ENCODE results near the gene ZNF366. TPM values are rescaled to one million over a fixed set of nuclear protein-coding genes. Genes with fewer than 3 reads are reported as not detected.

Gene ZNF366
- total RNA-seq, 1 experiment from 2014 or later, result not detected

GRCh38 chr5:72427016-72427415 is 80.2 kb downstream of the ZNF366 start:
- Histone ChIP-seq H4K20me1 (ENCODE audit: insufficient read depth) (no peaks in the 10 kb centered on the region), H3K4me2 (ENCODE audit: low read length) (no peak overlapping the region), H3K79me2 (ENCODE audit: insufficient read depth, low read length) (no peaks in the 10 kb centered on the region), H3K9ac (ENCODE audit: low read length) (no peak overlapping the region), H3K9me2 (ENCODE audit: insufficient read depth) (no peaks in the 10 kb centered on the region), H3K4me3 (replicated peaks in 1 of 2; ENCODE audit: low read depth in 1 of 2, low read length in 2 of 2) (no peak overlapping the region), H3K4me1 (ENCODE audit: control insufficient read depth in 1 of 2, insufficient read depth in 2 of 2, low read length in 2 of 2) (no peaks in the 10 kb centered on the region), H3K36me3 (ENCODE audit: control insufficient read depth in 1 of 2, insufficient read depth in 2 of 2, low read length in 2 of 2) (no peaks in the 10 kb centered on the region), H2AFZ (ENCODE audit: low read depth, low read length, poor library complexity, severe bottlenecking) (no peak overlapping the region), H3K9me3 (ENCODE audit: control insufficient read depth in 1 of 2, insufficient read depth in 1 of 2, low read depth in 1 of 2, low read length in 2 of 2) (no peaks in the 10 kb centered on the region), H3K27me3 (ENCODE audit: insufficient read depth, low read length) (no peaks in the 10 kb centered on the region), H3K27ac (ENCODE audit: low read depth, low read length) (no peak overlapping the region)
- ChIA-PET CTCF (no interaction called here), RAD21 (ENCODE audit: low non-redundant PET in 1 of 2, low total read pairs in 2 of 2, uncharacterized antibody in 2 of 2, unreplicated experiment in 2 of 2) (no interaction called here), POLR2A (no interaction called here)
- intact Hi-C loops (cut with micrococcal nuclease), result no loop called here
- TF ChIP-seq CEBPB (IDR thresholded peaks at IDR 0.05; ENCODE audit: low read depth), result no peak
- no peak for TF ChIP-seq ZBTB33 (IDR thresholded peaks at IDR 0.05; ENCODE audit: extremely low read depth, insufficient replicate concordance, low read length)
- TF ChIP-seq EGR1 (IDR thresholded peaks at IDR 0.05; ENCODE audit: low read depth), result no peak
- no peak for TF ChIP-seq TCF7L2 (IDR thresholded peaks at IDR 0.05; ENCODE audit: borderline replicate concordance, extremely low read depth, insufficient read depth, insufficient read length)
- no peak for TF ChIP-seq CBX3 (IDR thresholded peaks at IDR 0.05; ENCODE audit: low read depth)
- no peak for TF ChIP-seq REST (IDR thresholded peaks at IDR 0.05; ENCODE audit: low read depth)
- TF ChIP-seq SRF (IDR thresholded peaks at IDR 0.05; ENCODE audit: low read depth), result no peak
- TF ChIP-seq SP1 (IDR thresholded peaks at IDR 0.05; ENCODE audit: low read depth), result no peak
- TF ChIP-seq ZNF274 (IDR thresholded peaks at IDR 0.05; ENCODE audit: low read depth, low read length), result no peak
- TF ChIP-seq ZFX (IDR thresholded peaks at IDR 0.05), result no peak
- TF ChIP-seq FOSL1 (IDR thresholded peaks at IDR 0.05; ENCODE audit: low read depth), result no peak
- TF ChIP-seq POLR2AphosphoS5 (IDR thresholded peaks at IDR 0.05; ENCODE audit: low read depth, low read length), result no peak
- TF ChIP-seq RAD21 (IDR thresholded peaks at IDR 0.05; ENCODE audit: low read depth), result no peak
- ATAC-seq (no peak), DNase-seq (ENCODE audit: low read depth, low spot score) (no peak)
- no TSS peak for BruUV-seq (replicated peaks)
